ENCODE measurements around the gene MST1. TPM values are rescaled to one million over a fixed set of nuclear protein-coding genes. Genes with fewer than 3 reads are reported as not detected.

MST1 gene
- 10 to 100 TPM; 13.4 to 92.0 (median 45.0) TPM for total RNA-seq
- polyA plus RNA-seq: 100 to 1,000 TPM in 2 of 3 donors, 1 to 10 TPM in 1; 7.5 to 241 (median 240) TPM
- long read RNA-seq, donor 1, partial matches to known transcripts: 6 of 8 reads
- long read RNA-seq, donor 1, other reads (novel, unspliced or antisense): 0 of 8 reads
- long read RNA-seq, donor 2, partial matches to known transcripts: 23 of 24 reads
- long read RNA-seq, donor 2, other reads (novel, unspliced or antisense): 0 of 24 reads
- long read RNA-seq, donor 3, partial matches to known transcripts: 6 of 6 reads
- long read RNA-seq, donor 3, other reads (novel, unspliced or antisense): 0 of 6 reads
- long read RNA-seq, donor 4, partial matches to known transcripts: 0 of 2 reads
- long read RNA-seq, donor 4, other reads (novel, unspliced or antisense): 0 of 2 reads
- long read RNA-seq, donor 5, partial matches to known transcripts: 2 of 14 reads
- long read RNA-seq, donor 5, other reads (novel, unspliced or antisense): 9 of 14 reads
- long read RNA-seq, donor 6: 0 reads
- long read RNA-seq, donor 7, partial matches to known transcripts: 0 of 1 reads
- long read RNA-seq, donor 7, other reads (novel, unspliced or antisense): 0 of 1 reads
- long read RNA-seq, donor 8, partial matches to known transcripts: 34 of 35 reads
- long read RNA-seq, donor 8, other reads (novel, unspliced or antisense): 0 of 35 reads
- long read RNA-seq, donor 9, partial matches to known transcripts: 11 of 11 reads
- long read RNA-seq, donor 9, other reads (novel, unspliced or antisense): 0 of 11 reads
- long read RNA-seq, donor 10, partial matches to known transcripts: 34 of 34 reads
- long read RNA-seq, donor 10, other reads (novel, unspliced or antisense): 0 of 34 reads

DNA sequence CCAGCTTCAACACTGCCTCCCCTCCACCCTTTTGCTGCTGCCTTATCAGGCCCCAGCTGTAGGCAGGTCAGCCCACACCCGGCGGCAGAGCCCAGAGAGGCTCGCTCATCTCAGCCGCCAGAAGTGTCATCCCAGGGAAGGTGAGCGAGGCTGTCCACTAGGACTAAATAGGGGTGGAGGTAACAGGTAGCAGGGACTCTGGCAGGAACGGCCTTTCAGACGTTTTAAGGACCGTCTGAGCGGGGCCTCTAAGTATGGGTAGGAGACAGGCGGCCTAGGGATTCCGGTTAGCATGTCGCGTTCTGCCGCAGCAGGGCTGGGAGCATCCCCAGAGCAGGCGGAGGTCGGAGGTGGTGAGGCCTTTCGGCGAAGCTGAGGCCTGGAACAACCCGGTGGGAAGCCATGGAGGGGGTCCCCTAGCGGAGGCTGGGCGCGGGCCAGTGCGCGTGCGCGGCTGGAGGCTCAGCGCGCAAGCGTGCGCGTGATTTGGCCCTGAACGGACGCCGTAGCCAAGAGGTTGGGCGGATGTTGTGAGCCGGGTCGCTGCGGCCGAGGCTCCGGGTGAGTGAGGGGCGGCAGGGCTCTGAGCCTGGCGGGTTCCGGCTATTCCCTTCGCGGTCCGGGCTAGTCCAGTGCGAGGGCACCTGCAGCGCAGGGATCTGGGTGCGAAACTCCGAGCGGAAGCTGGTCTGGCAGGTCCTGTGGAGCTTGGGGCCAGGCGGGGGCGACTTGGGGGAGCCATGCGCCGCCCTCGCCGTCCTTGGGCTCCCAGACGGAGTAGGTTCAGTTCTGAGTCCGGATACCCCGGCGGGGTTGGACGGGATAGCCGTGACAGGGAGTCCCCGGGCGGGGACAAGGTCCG lies at the start of gene MST1, which contains the start of gene RNF123:
MST1 (minus strand) TSS at position 429 of the 862 bp plus-strand sequence. CDS start 783 bp downstream, outside the sequence.
RNF123 (plus strand) TSS at position 512 of the 862 bp plus-strand sequence. CDS start 1,609 bp downstream, outside the sequence.
- peak; percentile 83 to 92 (median 90) for DNase-seq
- peak within 1 kb of the TSS; percentile 74 to 99 (median 95) for H3K4me3 ChIP-seq
- TF ChIP-seq, protein P1, sequence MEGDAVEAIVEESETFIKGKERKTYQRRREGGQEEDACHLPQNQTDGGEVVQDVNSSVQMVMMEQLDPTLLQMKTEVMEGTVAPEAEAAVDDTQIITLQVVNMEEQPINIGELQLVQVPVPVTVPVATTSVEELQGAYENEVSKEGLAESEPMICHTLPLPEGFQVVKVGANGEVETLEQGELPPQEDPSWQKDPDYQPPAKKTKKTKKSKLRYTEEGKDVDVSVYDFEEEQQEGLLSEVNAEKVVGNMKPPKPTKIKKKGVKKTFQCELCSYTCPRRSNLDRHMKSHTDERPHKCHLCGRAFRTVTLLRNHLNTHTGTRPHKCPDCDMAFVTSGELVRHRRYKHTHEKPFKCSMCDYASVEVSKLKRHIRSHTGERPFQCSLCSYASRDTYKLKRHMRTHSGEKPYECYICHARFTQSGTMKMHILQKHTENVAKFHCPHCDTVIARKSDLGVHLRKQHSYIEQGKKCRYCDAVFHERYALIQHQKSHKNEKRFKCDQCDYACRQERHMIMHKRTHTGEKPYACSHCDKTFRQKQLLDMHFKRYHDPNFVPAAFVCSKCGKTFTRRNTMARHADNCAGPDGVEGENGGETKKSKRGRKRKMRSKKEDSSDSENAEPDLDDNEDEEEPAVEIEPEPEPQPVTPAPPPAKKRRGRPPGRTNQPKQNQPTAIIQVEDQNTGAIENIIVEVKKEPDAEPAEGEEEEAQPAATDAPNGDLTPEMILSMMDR (IDR thresholded peaks at IDR 0.05): peak in 3 of 6 experiments; percentile 8 to 31 (median 21)
- TF ChIP-seq POLR2A (IDR thresholded peaks at IDR 0.05): peak in 1 of 2 donors; percentile 41
- peaks cover 5 to 24% of the 10 kb centered on the region in 2 donors for H3K4me1 ChIP-seq (replicated peaks in 1 of 2)
- 0 to 2% (median 1%) methylated on average over 13 to 66 of the region's 66 CpGs for WGBS, 4 donors
- no peaks in the 10 kb centered on the region for H3K9me3 ChIP-seq (replicated peaks in 1 of 3)
- peak within 1 kb of the TSS; percentile 3 to 93 (median 66) for H3K27ac ChIP-seq
- no peaks in the 10 kb centered on the region for H3K36me3 ChIP-seq (replicated peaks in 1 of 2)
- H3K27me3 ChIP-seq: no peaks in the 10 kb centered on the region
- intact Hi-C loops (cut with DNase I): no loop called here

GRCh38 chr3:49738067-49738713 lies 48.9 kb upstream of the MST1 start:
- Histone ChIP-seq H3K27ac (no peak overlapping the region), H3K4me3 (no peak overlapping the region), H3K9me3 (replicated peaks in 1 of 3) (no peaks in the 10 kb centered on the region), H3K36me3 (replicated peaks in 1 of 2) (peaks cover 0 to 32% of the 10 kb centered on the region in 2 donors), H3K27me3 (no peaks in the 10 kb centered on the region), H3K4me1 (replicated peaks in 1 of 2) (no peaks in the 10 kb centered on the region)
- peak in 2 of 7 donors; percentile 0 to 30 for DNase-seq
- whole genome bisulfite sequencing, 4 donors: 94 to 97% (median 96%) methylated on average over 3 to 11 of the region's 11 CpGs
- TF ChIP-seq POLR2A (IDR thresholded peaks at IDR 0.05): no peak
- TF ChIP-seq, protein P1 (IDR thresholded peaks at IDR 0.05): no peak
- intact Hi-C loops (cut with DNase I): no loop called here

- Histone ChIP-seq H3K27ac (no peak overlapping the region), H3K36me3 (replicated peaks in 1 of 2) (peaks cover 0 to 63% of the 10 kb centered on the region in 2 donors), H3K4me3 (no peak overlapping the region), H3K4me1 (replicated peaks in 1 of 2) (no peaks in the 10 kb centered on the region), H3K9me3 (replicated peaks in 1 of 3) (no peaks in the 10 kb centered on the region), H3K27me3 (no peaks in the 10 kb centered on the region)
- DNase-seq: peak in 1 of 7 donors; percentile 3
- TF ChIP-seq POLR2A (IDR thresholded peaks at IDR 0.05): no peak
- TF ChIP-seq, protein P1 (IDR thresholded peaks at IDR 0.05): no peak
- WGBS, 4 donors: 91 to 96% (median 93%) methylated on average over 6 of the region's 6 CpGs
- intact Hi-C loops (cut with DNase I): no loop called here
Observed at GRCh38 chr3:49734752-49735151, 45.5 kb upstream of the MST1 start.

All from adrenal gland (tissue), 19 donors.